ENCODE data around the gene NRBF2.
A peak's percentile ranks its signal among the peaks of the same experiment; 100 is the strongest.

NRBF2 gene

DNA sequence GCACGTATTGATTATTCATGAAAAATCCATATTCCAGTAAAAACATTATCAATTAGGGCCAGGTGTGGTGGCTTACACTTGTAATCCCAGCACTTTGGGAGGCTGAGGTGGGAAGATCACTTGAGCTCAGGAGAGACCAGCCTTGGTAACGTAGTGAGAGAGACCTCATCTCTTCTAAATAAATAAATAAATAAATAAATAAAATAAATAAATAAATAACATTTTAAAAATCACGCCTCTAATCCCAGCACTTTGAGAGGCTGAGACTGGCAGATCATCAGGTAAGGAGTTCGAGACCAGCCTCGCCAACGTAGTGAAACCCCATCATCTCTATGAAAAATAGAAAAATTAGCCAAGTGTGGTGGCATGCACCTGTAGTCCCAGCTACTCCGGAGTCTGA is 32.1 kb downstream of the NRBF2 start:
- H3K4me3 ChIP-seq (ENCODE audit: control insufficient read depth, low read depth, low read length) = no peak overlapping the region
- TF ChIP-seq, protein P1, sequence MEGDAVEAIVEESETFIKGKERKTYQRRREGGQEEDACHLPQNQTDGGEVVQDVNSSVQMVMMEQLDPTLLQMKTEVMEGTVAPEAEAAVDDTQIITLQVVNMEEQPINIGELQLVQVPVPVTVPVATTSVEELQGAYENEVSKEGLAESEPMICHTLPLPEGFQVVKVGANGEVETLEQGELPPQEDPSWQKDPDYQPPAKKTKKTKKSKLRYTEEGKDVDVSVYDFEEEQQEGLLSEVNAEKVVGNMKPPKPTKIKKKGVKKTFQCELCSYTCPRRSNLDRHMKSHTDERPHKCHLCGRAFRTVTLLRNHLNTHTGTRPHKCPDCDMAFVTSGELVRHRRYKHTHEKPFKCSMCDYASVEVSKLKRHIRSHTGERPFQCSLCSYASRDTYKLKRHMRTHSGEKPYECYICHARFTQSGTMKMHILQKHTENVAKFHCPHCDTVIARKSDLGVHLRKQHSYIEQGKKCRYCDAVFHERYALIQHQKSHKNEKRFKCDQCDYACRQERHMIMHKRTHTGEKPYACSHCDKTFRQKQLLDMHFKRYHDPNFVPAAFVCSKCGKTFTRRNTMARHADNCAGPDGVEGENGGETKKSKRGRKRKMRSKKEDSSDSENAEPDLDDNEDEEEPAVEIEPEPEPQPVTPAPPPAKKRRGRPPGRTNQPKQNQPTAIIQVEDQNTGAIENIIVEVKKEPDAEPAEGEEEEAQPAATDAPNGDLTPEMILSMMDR (conservative IDR thresholded peaks at IDR 0.05; ENCODE audit: control insufficient read depth, insufficient read depth, low read depth, low read length) = no peak
- no peak for DNase-seq (ENCODE audit: low read depth)

DNA sequence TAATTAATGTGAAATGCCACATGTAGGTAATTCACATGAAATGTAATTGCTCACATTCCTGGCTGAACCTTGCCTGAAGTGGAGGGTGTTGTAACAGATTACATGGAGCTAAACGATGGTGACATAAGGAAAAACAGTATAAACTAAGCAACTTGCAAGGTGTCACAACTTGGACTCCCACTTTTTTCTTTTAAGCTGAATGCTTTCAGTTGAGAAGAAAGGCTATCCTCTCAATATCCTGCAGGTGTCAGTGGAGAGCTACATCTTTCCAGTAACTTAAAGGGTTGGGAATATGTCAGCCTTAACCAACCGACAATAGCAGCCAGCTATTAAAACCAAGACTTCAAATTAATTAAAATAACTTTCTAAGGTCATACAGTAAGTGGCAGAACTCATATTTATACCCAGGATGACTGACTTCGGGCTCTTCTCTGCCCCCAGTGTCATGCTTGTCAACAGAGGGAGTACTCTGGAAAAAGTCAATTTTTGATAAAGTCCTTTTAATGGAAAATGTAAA is 33.7 kb downstream of the NRBF2 start:
- TF ChIP-seq, protein P1 (conservative IDR thresholded peaks at IDR 0.05; ENCODE audit: control insufficient read depth, insufficient read depth, low read depth, low read length) = peak; percentile 91
- no peak overlapping the region for H3K4me3 ChIP-seq (ENCODE audit: control insufficient read depth, low read depth, low read length)
- peak; percentile 89 for DNase-seq (ENCODE audit: low read depth)

DNA sequence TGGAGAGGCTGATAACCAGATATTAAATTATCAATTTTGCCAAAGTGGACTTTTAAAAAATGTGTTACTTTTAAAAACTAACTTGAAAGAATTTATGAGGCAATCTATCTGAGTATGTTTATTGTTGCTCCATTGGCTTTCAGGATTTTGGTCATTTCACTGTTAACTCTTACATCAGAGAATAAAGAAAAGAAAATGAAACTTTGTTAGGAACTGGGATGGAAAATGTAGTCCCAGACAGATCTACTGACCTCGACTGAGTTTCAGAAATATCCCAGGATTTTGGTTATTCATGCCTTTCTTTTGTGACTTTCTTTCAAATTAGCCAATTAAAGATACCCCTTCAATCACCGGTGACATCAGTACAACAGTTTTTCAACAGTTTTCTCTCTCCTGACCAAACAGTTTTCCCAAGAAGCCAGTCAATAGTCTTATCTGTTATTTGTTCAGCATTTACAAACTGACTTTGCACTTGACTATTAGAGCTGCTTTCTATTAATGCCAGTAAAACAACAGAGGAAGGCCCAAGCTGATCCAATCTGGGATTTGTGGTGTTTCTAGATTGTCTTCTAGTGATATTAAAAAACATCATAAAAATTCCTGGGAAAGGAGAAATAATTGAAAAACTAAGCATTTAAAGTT is 35.8 kb downstream of the NRBF2 start:
- TF ChIP-seq, protein P1 (conservative IDR thresholded peaks at IDR 0.05; ENCODE audit: control insufficient read depth, insufficient read depth, low read depth, low read length) = no peak
- no peak overlapping the region for H3K4me3 ChIP-seq (ENCODE audit: control insufficient read depth, low read depth, low read length)
- no peak for DNase-seq (ENCODE audit: low read depth)

DNA sequence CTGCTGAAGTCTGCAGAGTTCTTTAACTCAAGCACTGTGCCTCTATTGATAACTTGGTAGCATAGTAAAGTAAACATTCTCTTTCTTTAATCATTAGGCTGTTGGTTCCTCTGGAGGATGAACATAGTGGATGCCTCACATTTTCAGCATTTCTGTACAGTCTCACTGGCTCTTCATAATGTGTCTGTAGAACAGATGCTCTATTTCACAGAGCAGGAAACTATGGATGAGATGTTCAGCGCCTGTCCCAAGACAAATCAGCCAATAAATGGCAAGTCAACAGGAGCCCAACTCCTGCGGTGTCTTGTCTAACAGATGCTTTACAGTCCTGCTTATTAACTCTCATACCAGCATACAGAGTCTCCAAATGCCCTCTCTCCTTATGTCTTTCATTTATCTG is 36.5 kb downstream of the NRBF2 start:
- TF ChIP-seq, protein P1 (conservative IDR thresholded peaks at IDR 0.05; ENCODE audit: control insufficient read depth, insufficient read depth, low read depth, low read length) = no peak
- H3K4me3 ChIP-seq (ENCODE audit: control insufficient read depth, low read depth, low read length) = no peak overlapping the region
- DNase-seq (ENCODE audit: low read depth) = no peak

DNA sequence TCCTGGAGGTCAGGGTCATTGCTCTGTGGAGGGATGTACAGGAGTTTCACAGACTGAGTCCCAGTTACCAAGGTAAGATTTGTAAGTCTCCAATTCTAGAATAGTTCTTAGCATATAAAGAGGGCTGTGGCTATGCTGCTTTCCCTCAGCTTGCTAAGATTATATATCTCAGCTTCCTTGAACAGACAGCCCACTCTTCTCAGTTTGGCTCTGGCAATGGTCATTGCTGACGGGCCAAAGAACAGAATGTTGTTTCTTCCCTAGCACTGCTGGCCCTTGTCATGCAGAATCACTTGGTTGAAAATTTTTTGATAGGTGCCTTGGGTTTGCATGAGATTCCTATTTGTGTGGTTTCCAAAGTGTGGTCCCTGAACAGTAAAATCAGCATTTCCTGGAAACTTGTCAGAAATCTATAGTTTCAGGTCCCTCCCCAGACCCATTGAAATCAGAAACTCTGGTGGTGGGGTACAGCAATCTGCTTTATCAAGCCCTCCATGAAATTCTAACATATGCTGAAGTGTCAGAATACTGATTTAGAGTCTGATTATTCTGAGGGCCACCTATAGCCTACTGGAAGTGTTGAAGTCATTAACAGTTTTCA is 38.2 kb downstream of the NRBF2 start:
- TF ChIP-seq, protein P1 (conservative IDR thresholded peaks at IDR 0.05; ENCODE audit: control insufficient read depth, insufficient read depth, low read depth, low read length) = no peak
- H3K4me3 ChIP-seq (ENCODE audit: control insufficient read depth, low read depth, low read length) = no peak overlapping the region
- no peak for DNase-seq (ENCODE audit: low read depth)

DNA sequence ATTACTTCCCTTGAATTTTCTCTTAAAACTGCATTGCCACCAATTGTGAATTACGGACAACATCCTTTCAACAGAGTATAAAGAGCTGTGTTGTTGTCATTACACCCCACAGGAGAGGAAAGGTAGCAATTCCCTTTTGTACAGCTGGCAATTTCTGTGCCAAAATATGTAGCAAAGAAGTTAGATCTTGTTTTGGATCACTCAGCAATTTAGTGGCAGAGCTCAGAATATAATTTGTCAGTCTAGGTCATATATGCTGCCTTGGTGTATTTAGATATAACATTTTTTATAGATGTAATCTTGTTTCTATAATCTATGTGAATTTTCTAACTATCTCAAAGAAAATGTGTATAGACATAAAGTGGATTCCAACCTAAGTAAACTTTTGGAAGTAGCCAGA is 38.8 kb downstream of the NRBF2 start:
- no peak overlapping the region for H3K4me3 ChIP-seq (ENCODE audit: control insufficient read depth, low read depth, low read length)
- TF ChIP-seq, protein P1 (conservative IDR thresholded peaks at IDR 0.05; ENCODE audit: control insufficient read depth, insufficient read depth, low read depth, low read length) = no peak

More for the DNA sequence above, 38.8 kb downstream of the NRBF2 start:
- DNase-seq (ENCODE audit: low read depth) = no peak

Measured in fibroblast of mammary gland (primary cell).